HG03108 (cell line): ENCODE results near the gene SRRT.
"Not testable (repeated sequence)": the region's sequence is repeated elsewhere in the genome, so short reads cannot be mapped to it uniquely, and the experiment has no call there.

Experiments
- ATAC-seq: cut with Tn5 transposase; IDR thresholded peaks from one replicate; pipeline ENCODE4 v1.9.1; 2021; ENCODE audit warnings: moderate library complexity; ENCODE audit not compliant: unreplicated experiment

SRRT gene

GRCh38 chr7:100929808-100930174 lies 54.9 kb downstream of the SRRT start:
- ATAC-seq: no peak

- ATAC-seq: no peak
Observed at GRCh38 chr7:100933734-100934133, 58.8 kb downstream of the SRRT start.

- ATAC-seq: not testable (repeated sequence)
Observed at GRCh38 chr7:100935381-100935780, 60.5 kb downstream of the SRRT start.

GRCh38 chr7:100936167-100936566 lies 61.3 kb downstream of the SRRT start:
- ATAC-seq: not testable (repeated sequence)
